ENCODE data around the gene STXBP2. TPM values are rescaled to one million over a fixed set of nuclear protein-coding genes. Genes with fewer than 3 reads are reported as not detected.

STXBP2 gene
- total and polyA plus RNA-seq, 2 experiments from 2014 or later: 58.6 to 142 TPM

GRCh38 chr19:7692417-7693088, 55.6 kb downstream of the STXBP2 start:
- no peaks in the 10 kb centered on the region for H4K20me1 ChIP-seq (ENCODE audit: insufficient read depth, poor library complexity, severe bottlenecking)
- no peaks in the 10 kb centered on the region for H3K9me2 ChIP-seq (replicated peaks; ENCODE audit: insufficient read depth)
- H3K27me3 ChIP-seq: no peaks in the 10 kb centered on the region
- no peaks in the 10 kb centered on the region for H3K9me3 ChIP-seq (ENCODE audit: low read depth)
- H3K36me3 ChIP-seq (replicated peaks; ENCODE audit: insufficient read depth, low read depth): no peaks in the 10 kb centered on the region
- H3K4me3 ChIP-seq: no peak overlapping the region
- DNase-seq (ENCODE audit: low spot score): no peak
- 93% methylated on average over 13 of the region's 13 CpGs for WGBS (ENCODE audit: low lambda C conversion rate, missing lambda C conversion rate)
- TF ChIP-seq EZH2 (IDR thresholded peaks at IDR 0.05; ENCODE audit: borderline replicate concordance): no peak
- TF ChIP-seq, protein P1, sequence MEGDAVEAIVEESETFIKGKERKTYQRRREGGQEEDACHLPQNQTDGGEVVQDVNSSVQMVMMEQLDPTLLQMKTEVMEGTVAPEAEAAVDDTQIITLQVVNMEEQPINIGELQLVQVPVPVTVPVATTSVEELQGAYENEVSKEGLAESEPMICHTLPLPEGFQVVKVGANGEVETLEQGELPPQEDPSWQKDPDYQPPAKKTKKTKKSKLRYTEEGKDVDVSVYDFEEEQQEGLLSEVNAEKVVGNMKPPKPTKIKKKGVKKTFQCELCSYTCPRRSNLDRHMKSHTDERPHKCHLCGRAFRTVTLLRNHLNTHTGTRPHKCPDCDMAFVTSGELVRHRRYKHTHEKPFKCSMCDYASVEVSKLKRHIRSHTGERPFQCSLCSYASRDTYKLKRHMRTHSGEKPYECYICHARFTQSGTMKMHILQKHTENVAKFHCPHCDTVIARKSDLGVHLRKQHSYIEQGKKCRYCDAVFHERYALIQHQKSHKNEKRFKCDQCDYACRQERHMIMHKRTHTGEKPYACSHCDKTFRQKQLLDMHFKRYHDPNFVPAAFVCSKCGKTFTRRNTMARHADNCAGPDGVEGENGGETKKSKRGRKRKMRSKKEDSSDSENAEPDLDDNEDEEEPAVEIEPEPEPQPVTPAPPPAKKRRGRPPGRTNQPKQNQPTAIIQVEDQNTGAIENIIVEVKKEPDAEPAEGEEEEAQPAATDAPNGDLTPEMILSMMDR (IDR thresholded peaks at IDR 0.05; ENCODE audit: poor library complexity): no peak
- TF ChIP-seq EZH2phosphoT487 (IDR thresholded peaks at IDR 0.05; ENCODE audit: low read depth, severe bottlenecking, unreplicated experiment): no peak
- H3K27ac ChIP-seq: no peak overlapping the region
- H3K4me2 ChIP-seq: no peak overlapping the region
- H2AFZ ChIP-seq: no peak overlapping the region
- H3K79me2 ChIP-seq: no peaks in the 10 kb centered on the region
- no peaks in the 10 kb centered on the region for H3K4me1 ChIP-seq (ENCODE audit: insufficient read depth)

DNA sequence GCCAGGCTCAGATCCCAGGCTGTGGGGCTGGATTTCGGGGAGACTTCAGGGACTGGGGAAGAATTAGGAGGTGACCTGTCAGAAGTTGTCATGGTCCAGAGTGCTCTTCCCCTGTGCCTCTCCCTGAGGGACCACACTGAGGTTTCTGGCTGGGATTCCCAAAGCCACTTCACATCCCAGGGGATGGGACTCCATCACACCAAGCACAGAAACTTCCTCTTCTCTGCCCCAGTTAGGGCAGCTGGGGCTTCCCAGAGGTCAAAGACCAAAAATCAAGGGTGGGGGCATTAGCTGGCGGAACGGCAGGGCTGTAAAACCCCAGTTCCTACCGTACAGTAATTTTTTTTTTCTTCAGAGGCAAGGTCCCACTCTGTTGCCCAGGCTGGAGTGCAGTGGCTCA, 57.6 kb downstream of the STXBP2 start:
- H3K9me3 ChIP-seq (ENCODE audit: low read depth): no peaks in the 10 kb centered on the region
- H3K36me3 ChIP-seq (replicated peaks; ENCODE audit: insufficient read depth, low read depth): no peaks in the 10 kb centered on the region
- no peak for DNase-seq (ENCODE audit: low spot score)
- no peak overlapping the region for H3K27ac ChIP-seq
- no peaks in the 10 kb centered on the region for H4K20me1 ChIP-seq (ENCODE audit: insufficient read depth, poor library complexity, severe bottlenecking)
- no peak overlapping the region for H3K4me2 ChIP-seq
- WGBS (ENCODE audit: low lambda C conversion rate, missing lambda C conversion rate): 63% methylated on average over 4 of the region's 4 CpGs
- H2AFZ ChIP-seq: no peak overlapping the region
- no peak overlapping the region for H3K4me3 ChIP-seq
- H3K9me2 ChIP-seq (replicated peaks; ENCODE audit: insufficient read depth): no peaks in the 10 kb centered on the region
- TF ChIP-seq EZH2 (IDR thresholded peaks at IDR 0.05; ENCODE audit: borderline replicate concordance): no peak
- TF ChIP-seq, protein P1 (IDR thresholded peaks at IDR 0.05; ENCODE audit: poor library complexity): no peak
- no peak for TF ChIP-seq EZH2phosphoT487 (IDR thresholded peaks at IDR 0.05; ENCODE audit: low read depth, severe bottlenecking, unreplicated experiment)
- H3K4me1 ChIP-seq (ENCODE audit: insufficient read depth): no peaks in the 10 kb centered on the region
- peaks cover 1% of the 10 kb centered on the region for H3K27me3 ChIP-seq
- H3K79me2 ChIP-seq: no peaks in the 10 kb centered on the region

Small RNA genes within 50 kb of the gene (microRNA-seq; reads per million reads assigned to microRNA genes)
- 1.3 reads per million for gene MIR6792

Small RNA genes within 50 kb of the gene (small RNA-seq; reads per million reads assigned to genes)
- gene MIR6792: not detected

Other genes with a start within 250 kb of the STXBP2 start
- 4.1 and 6.2 TPM in 2 replicates for gene PEX11G, start 148.1 kb upstream of the STXBP2 start, total RNA-seq
- 10.3 and 10.6 TPM in 2 replicates for gene PEX11G, start 148.1 kb upstream of the STXBP2 start, polyA plus RNA-seq
- 39.9 and 44.1 TPM in 2 replicates for gene ZNF358, start 121.0 kb upstream of the STXBP2 start, total RNA-seq
- gene ZNF358, start 121.0 kb upstream of the STXBP2 start, polyA plus RNA-seq: 37.8 and 43.4 TPM in 2 replicates
- gene MCOLN1, start 114.5 kb upstream of the STXBP2 start, total RNA-seq: 15.5 and 19.0 TPM in 2 replicates
- gene MCOLN1, start 114.5 kb upstream of the STXBP2 start, polyA plus RNA-seq: 55.5 and 60.5 TPM in 2 replicates
- 39.9 and 43.0 TPM in 2 replicates for gene PNPLA6, start 101.4 kb upstream of the STXBP2 start, total RNA-seq
- gene PNPLA6, start 101.4 kb upstream of the STXBP2 start, polyA plus RNA-seq: 49.7 and 50.5 TPM in 2 replicates
- gene CAMSAP3, start 41.2 kb upstream of the STXBP2 start, total RNA-seq: 15.1 and 22.8 TPM in 2 replicates
- 52.6 and 58.5 TPM in 2 replicates for gene CAMSAP3, start 41.2 kb upstream of the STXBP2 start, polyA plus RNA-seq
- gene XAB2, start 7.6 kb upstream of the STXBP2 start, total RNA-seq: 20.3 and 24.5 TPM in 2 replicates
- 19.6 and 19.9 TPM in 2 replicates for gene XAB2, start 7.6 kb upstream of the STXBP2 start, polyA plus RNA-seq
- 18.1 and 29.4 TPM in 2 replicates for gene PET100, start 7.3 kb upstream of the STXBP2 start, total RNA-seq
- 296 and 312 TPM in 2 replicates for gene PET100, start 7.3 kb upstream of the STXBP2 start, polyA plus RNA-seq
- not detected in 2 replicates for gene PCP2, start 3.4 kb upstream of the STXBP2 start, total RNA-seq
- 0.60 and 0.62 TPM in 2 replicates for gene PCP2, start 3.4 kb upstream of the STXBP2 start, polyA plus RNA-seq
- not detected in 2 replicates for gene RETN, start 31.9 kb downstream of the STXBP2 start, total RNA-seq
- 0.74 TPM in 1 of 2 replicates, not detected in the other for gene RETN, start 31.9 kb downstream of the STXBP2 start, polyA plus RNA-seq
- gene MCEMP1, start 40.0 kb downstream of the STXBP2 start, total RNA-seq: not detected in 2 replicates
- gene MCEMP1, start 40.0 kb downstream of the STXBP2 start, polyA plus RNA-seq: not detected in 2 replicates
- gene TRAPPC5, start 43.7 kb downstream of the STXBP2 start, total RNA-seq: 64.6 and 80.4 TPM in 2 replicates
- 175 and 187 TPM in 2 replicates for gene TRAPPC5, start 43.7 kb downstream of the STXBP2 start, polyA plus RNA-seq
- not detected in 2 replicates for gene FCER2, start 65.0 kb downstream of the STXBP2 start, total RNA-seq
- gene FCER2, start 65.0 kb downstream of the STXBP2 start, polyA plus RNA-seq: not detected in 2 replicates
- not detected in 2 replicates for gene CLEC4G, start 95.0 kb downstream of the STXBP2 start, total RNA-seq
- gene CLEC4G, start 95.0 kb downstream of the STXBP2 start, polyA plus RNA-seq: not detected in 2 replicates
- not detected in 2 replicates for gene CD209, start 110.4 kb downstream of the STXBP2 start, total RNA-seq
- not detected in 2 replicates for gene CD209, start 110.4 kb downstream of the STXBP2 start, polyA plus RNA-seq
- 0.07 and 0.80 TPM in 2 replicates for gene CLEC4M, start 126.1 kb downstream of the STXBP2 start, total RNA-seq
- not detected in 2 replicates for gene CLEC4M, start 126.1 kb downstream of the STXBP2 start, polyA plus RNA-seq
- gene EVI5L, start 193.1 kb downstream of the STXBP2 start, total RNA-seq: 10.7 and 12.4 TPM in 2 replicates
- 11.5 and 13.1 TPM in 2 replicates for gene EVI5L, start 193.1 kb downstream of the STXBP2 start, polyA plus RNA-seq
- 0.40 and 1.00 TPM in 2 replicates for gene PRR36, start 237.3 kb downstream of the STXBP2 start, total RNA-seq
- gene PRR36, start 237.3 kb downstream of the STXBP2 start, polyA plus RNA-seq: 2.5 and 5.4 TPM in 2 replicates